ENCODE data around the gene EMP1. TPM values are rescaled to one million over a fixed set of nuclear protein-coding genes. Genes with fewer than 3 reads are reported as not detected.

EMP1 gene
- total and polyA plus RNA-seq, 9 donors = 21.3 to 116 (median 64.1) TPM

GRCh38 chr12:13175499-13175898 is 21.0 kb upstream of the EMP1 start:
- H3K27ac ChIP-seq = no peak overlapping the region
- TF ChIP-seq, protein P1, sequence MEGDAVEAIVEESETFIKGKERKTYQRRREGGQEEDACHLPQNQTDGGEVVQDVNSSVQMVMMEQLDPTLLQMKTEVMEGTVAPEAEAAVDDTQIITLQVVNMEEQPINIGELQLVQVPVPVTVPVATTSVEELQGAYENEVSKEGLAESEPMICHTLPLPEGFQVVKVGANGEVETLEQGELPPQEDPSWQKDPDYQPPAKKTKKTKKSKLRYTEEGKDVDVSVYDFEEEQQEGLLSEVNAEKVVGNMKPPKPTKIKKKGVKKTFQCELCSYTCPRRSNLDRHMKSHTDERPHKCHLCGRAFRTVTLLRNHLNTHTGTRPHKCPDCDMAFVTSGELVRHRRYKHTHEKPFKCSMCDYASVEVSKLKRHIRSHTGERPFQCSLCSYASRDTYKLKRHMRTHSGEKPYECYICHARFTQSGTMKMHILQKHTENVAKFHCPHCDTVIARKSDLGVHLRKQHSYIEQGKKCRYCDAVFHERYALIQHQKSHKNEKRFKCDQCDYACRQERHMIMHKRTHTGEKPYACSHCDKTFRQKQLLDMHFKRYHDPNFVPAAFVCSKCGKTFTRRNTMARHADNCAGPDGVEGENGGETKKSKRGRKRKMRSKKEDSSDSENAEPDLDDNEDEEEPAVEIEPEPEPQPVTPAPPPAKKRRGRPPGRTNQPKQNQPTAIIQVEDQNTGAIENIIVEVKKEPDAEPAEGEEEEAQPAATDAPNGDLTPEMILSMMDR (IDR thresholded peaks at IDR 0.05) = no peak
- TF ChIP-seq POLR2A (IDR thresholded peaks at IDR 0.05) (no peak), EP300 (IDR thresholded peaks at IDR 0.05) (no peak)
- H3K27me3 ChIP-seq = no peaks in the 10 kb centered on the region
- no peak for DNase-seq
- intact Hi-C loops (cut with DNase I) = no loop called here
- H3K4me1 ChIP-seq (ENCODE audit: insufficient read depth) = peaks cover 8% of the 10 kb centered on the region
- no peaks in the 10 kb centered on the region for H3K9me3 ChIP-seq
- 81 to 86% (median 85%) methylated on average over 4 of the region's 4 CpGs for WGBS, 3 donors
- H3K4me3 ChIP-seq = no peak overlapping the region
- H3K36me3 ChIP-seq = no peaks in the 10 kb centered on the region

GRCh38 chr12:13176256-13176655 is 20.3 kb upstream of the EMP1 start:
- DNase-seq = no peak
- intact Hi-C loops (cut with DNase I) = no loop called here
- no peak overlapping the region for H3K27ac ChIP-seq
- no peaks in the 10 kb centered on the region for H3K9me3 ChIP-seq
- whole genome bisulfite sequencing, 3 donors = 95 to 97% (median 96%) methylated on average over 4 of the region's 4 CpGs
- H3K4me3 ChIP-seq = no peak overlapping the region
- TF ChIP-seq EP300 (IDR thresholded peaks at IDR 0.05) = no peak
- TF ChIP-seq, protein P1 (IDR thresholded peaks at IDR 0.05) = no peak
- TF ChIP-seq POLR2A (IDR thresholded peaks at IDR 0.05) = no peak
- no peaks in the 10 kb centered on the region for H3K36me3 ChIP-seq
- no peaks in the 10 kb centered on the region for H3K27me3 ChIP-seq
- H3K4me1 ChIP-seq (ENCODE audit: insufficient read depth) = peaks cover 8% of the 10 kb centered on the region

- Histone ChIP-seq H3K4me3 (no peak overlapping the region), H3K27ac (no peak overlapping the region), H3K4me1 (ENCODE audit: insufficient read depth) (peaks cover 8% of the 10 kb centered on the region), H3K27me3 (no peaks in the 10 kb centered on the region), H3K36me3 (no peaks in the 10 kb centered on the region), H3K9me3 (no peaks in the 10 kb centered on the region)
- no peak for TF ChIP-seq EP300 (IDR thresholded peaks at IDR 0.05)
- TF ChIP-seq POLR2A (IDR thresholded peaks at IDR 0.05) = no peak
- TF ChIP-seq, protein P1 (IDR thresholded peaks at IDR 0.05) = no peak
- DNase-seq = no peak
- intact Hi-C loops (cut with DNase I) = no loop called here
- WGBS, 3 donors = 77 to 85% (median 84%) methylated on average over 4 of the region's 4 CpGs
These were observed 19.2 kb upstream of the EMP1 start for GRCh38 chr12:13177373-13177772.

DNA sequence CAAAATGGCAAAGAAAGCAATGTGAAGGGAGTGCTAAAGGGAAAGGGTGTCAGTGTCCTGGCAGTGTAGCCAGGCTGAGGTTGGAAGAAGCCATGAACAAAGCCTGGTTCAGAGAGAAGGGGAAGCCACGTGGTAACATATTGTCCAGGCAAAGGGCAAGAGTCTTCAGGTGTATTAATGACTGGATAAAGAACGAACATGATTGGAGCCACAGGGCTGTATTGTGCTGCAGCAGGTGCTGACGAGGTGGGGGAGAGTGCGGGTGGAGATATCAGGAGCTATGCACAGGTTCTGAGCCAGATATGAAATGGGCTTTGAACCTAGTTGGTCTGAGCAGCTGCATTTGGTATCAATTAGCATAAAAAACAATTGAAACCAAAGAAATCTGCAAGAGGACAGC is 18.6 kb upstream of the EMP1 start:
- no peak for DNase-seq
- no peaks in the 10 kb centered on the region for H3K36me3 ChIP-seq
- H3K27me3 ChIP-seq = no peaks in the 10 kb centered on the region
- TF ChIP-seq EP300 (IDR thresholded peaks at IDR 0.05) (no peak), POLR2A (IDR thresholded peaks at IDR 0.05) (no peak)
- TF ChIP-seq, protein P1 (IDR thresholded peaks at IDR 0.05) = no peak
- intact Hi-C loops (cut with DNase I) = no loop called here
- no peak overlapping the region for H3K27ac ChIP-seq
- WGBS, 3 donors = 65 to 87% (median 69%) methylated on average over 4 of the region's 4 CpGs
- H3K4me1 ChIP-seq (ENCODE audit: insufficient read depth) = peaks cover 8% of the 10 kb centered on the region
- H3K9me3 ChIP-seq = no peaks in the 10 kb centered on the region
- no peak overlapping the region for H3K4me3 ChIP-seq

Measured in ovary (tissue), 9 donors.